Colonic mucosa (tissue), 4 donors: ENCODE data around the gene AGBL4. TPM values are rescaled to one million over a fixed set of nuclear protein-coding genes. Genes with fewer than 3 reads are reported as not detected.

Source experiments
- DNase-seq: peaks from one replicate; pipeline ENCODE4 v3.0.0-alpha.2; 2020
- H3K27ac ChIP-seq: fragments of 200-600 bp; one replicate; pipeline ENCODE4 v1.8.0; 2021
- H3K27me3 ChIP-seq: fragments of 200-600 bp; one replicate; pipeline ENCODE4 v1.8.0; 2021
- H3K36me3 ChIP-seq: fragments of 200-600 bp; one replicate; pipeline ENCODE4 v1.8.0; 2021
- H3K4me1 ChIP-seq: fragments of 200-600 bp; one replicate; pipeline ENCODE4 v1.8.0; 2021; ENCODE audit warnings: mild to moderate bottlenecking
- H3K4me3 ChIP-seq: fragments of 200-600 bp; one replicate; pipeline ENCODE4 v1.8.0; 2021
- H3K9ac ChIP-seq, 2 donors: one replicate each; pipeline ENCODE4 v1.7.0; 2013; ENCODE audit warnings: control low read depth in 2 of 2, low read depth in 2 of 2, low read length in 2 of 2
- H3K9me3 ChIP-seq: fragments of 200-600 bp; one replicate; pipeline ENCODE4 v1.8.0; 2021
- CTCF ChIP-seq: fragments of 200-600 bp; IDR thresholded peaks from one replicate; pipeline ENCODE4 v1.8.0; 2022; ENCODE audit warnings: antibody characterized with exemption, mild to moderate bottlenecking
- intact Hi-C: fragments of 100-400 bp; cut with DNase I; formaldehyde crosslinking; loops from one replicate; pipeline ENCODE4 v1.14.1; 2022
- total RNA-seq, 2 donors: library from RNA; stranded (reverse); fragmentation: NEBNext Ultra II Directional in 1 of 2; extraction: Animal tissue kit (Norgen Biotek cat#: 25700) in 1 of 2; gene quantifications; one replicate each; pipeline ENCODE4 v1.2.1, GENCODE V29; 2021
- donor health status: healthy.
- donor health status: DM: no; HTN: no; CAD: no.
- donor health status: DM: no; HTN: no; CAD: no.

The AGBL4 gene
- total RNA-seq, 2 donors from 2014 or later: 0.24 to 0.30 TPM

DNA sequence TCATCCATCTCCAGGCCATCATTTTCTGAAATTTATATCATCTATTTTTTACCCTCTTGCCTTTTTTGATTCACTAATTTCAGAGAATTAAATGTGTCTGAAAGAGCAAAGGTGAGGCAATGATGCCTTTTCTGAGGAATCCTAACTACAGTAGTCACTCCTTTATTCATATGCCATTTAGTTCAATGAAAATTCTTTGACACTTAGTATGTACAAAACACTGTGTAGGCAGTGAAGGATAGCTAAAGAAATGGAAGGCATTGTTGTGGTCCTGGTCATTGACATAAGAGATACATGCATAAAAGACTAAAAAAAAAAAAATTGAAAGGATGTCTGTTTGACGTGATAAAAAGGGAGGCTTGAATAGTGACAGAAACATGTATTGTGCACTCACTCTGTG lies 1075.2 kb downstream of the AGBL4 start:
- DNase-seq: no peak
- H3K4me3 ChIP-seq: no peak overlapping the region
- H3K9ac ChIP-seq: no peak overlapping the region
- H3K27ac ChIP-seq: no peak overlapping the region
- no peaks in the 10 kb centered on the region for H3K36me3 ChIP-seq
- TF ChIP-seq CTCF: no peak
- H3K27me3 ChIP-seq: no peaks in the 10 kb centered on the region
- H3K4me1 ChIP-seq: no peaks in the 10 kb centered on the region
- intact Hi-C loops: no loop called here
- no peaks in the 10 kb centered on the region for H3K9me3 ChIP-seq

DNA sequence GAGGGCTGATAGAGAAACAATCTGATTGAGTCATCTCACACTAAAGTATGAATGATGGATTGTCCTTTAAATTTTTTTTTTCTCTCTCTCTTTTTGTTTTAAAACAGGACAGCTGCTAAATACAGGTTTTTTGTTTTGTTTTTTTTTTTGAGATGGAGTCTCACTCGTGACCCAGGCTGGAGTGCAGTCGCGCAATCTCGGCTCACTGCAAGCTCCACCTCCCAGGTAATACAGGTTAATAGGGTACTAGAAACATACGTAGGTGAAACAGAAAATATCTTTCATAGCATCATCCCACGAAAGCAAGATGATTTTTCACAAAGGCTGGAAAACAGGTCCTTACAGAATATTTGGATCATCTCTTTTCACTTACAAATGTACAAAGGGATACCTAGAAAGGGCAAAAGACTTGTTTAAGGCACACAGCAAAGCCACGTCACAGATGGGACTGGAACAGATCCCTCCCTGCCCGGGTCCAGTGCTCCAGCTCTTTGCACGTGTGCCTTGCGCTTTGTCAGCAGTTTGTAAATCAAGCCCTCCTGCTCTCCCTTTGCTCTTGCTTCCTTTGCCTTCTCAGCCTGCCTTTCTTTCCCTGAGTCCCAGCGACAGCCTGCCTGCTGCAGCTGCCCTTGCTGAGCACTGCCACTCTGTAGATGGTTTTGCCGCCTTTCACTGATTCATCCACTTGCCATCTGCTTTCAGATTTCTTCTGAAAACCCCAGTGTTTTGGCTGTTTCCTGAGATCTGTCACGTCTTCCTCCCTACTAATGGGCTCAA lies 1075.8 kb downstream of the AGBL4 start:
- H3K36me3 ChIP-seq: no peaks in the 10 kb centered on the region
- no peaks in the 10 kb centered on the region for H3K9me3 ChIP-seq
- H3K4me1 ChIP-seq: no peaks in the 10 kb centered on the region
- no peak for TF ChIP-seq CTCF
- H3K9ac ChIP-seq: no peak overlapping the region
- H3K27me3 ChIP-seq: no peaks in the 10 kb centered on the region
- no peak overlapping the region for H3K4me3 ChIP-seq
- intact Hi-C loops: no loop called here
- H3K27ac ChIP-seq: no peak overlapping the region
- no peak for DNase-seq

DNA sequence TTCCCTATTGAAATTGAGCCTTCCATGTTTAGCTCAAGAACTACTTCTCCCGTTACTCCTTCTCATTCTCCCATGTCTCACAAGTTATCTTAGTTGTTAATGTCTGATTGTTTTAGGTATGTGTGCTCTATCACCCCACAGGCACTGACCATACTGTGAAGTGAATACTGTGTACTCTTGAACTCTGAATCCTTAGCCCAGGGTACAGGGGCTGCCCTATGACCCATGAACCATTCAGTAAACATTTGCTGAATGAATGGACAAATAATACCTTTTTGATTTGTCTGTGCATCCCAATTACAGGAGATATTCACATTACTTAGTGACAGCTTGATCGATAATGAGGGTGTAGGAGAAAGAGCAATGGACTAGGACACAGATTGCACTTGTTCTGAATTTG lies 1077.7 kb downstream of the AGBL4 start:
- Histone ChIP-seq H3K36me3 (no peaks in the 10 kb centered on the region), H3K4me1 (no peaks in the 10 kb centered on the region), H3K9me3 (no peaks in the 10 kb centered on the region), H3K4me3 (no peak overlapping the region), H3K27ac (no peak overlapping the region), H3K27me3 (no peaks in the 10 kb centered on the region), H3K9ac (no peak overlapping the region)
- no peak for TF ChIP-seq CTCF
- DNase-seq: no peak
- intact Hi-C loops: no loop called here

DNA sequence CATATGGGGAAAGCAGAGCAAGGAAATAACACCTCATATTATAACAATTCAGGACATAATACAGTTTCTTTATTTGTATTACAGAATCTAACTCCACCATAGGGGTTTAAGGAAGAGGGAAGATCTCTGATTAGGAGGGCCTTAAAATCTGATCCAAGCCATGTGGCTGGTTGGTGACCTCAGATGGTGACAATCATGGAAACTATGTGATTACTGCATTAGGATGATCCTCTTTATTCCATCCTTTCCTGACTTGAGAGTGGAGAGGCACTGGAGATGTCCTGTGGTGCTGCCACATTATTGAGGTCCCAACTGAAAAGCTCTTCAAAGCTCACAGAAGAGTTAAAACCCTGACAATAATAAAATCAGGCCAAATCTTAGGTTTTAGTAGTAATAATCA lies 1078.9 kb downstream of the AGBL4 start:
- H3K4me1 ChIP-seq: no peaks in the 10 kb centered on the region
- intact Hi-C loops: no loop called here
- H3K9ac ChIP-seq: no peak overlapping the region
- no peak for TF ChIP-seq CTCF
- DNase-seq: no peak
- no peaks in the 10 kb centered on the region for H3K27me3 ChIP-seq
- no peaks in the 10 kb centered on the region for H3K36me3 ChIP-seq
- H3K9me3 ChIP-seq: no peaks in the 10 kb centered on the region
- no peak overlapping the region for H3K4me3 ChIP-seq
- no peak overlapping the region for H3K27ac ChIP-seq

GRCh38 chr1:48943826-48944225 lies 1079.9 kb downstream of the AGBL4 start:
- Histone ChIP-seq H3K4me3 (no peak overlapping the region), H3K36me3 (no peaks in the 10 kb centered on the region), H3K9ac (no peak overlapping the region), H3K4me1 (no peaks in the 10 kb centered on the region), H3K27me3 (no peaks in the 10 kb centered on the region), H3K9me3 (no peaks in the 10 kb centered on the region), H3K27ac (no peak overlapping the region)
- TF ChIP-seq CTCF: no peak
- DNase-seq: no peak
- intact Hi-C loops: no loop called here
